GM06990 (cell line): ENCODE measurements around the gene LTO1.

Source experiments
- DNase-seq: peaks from one replicate; pipeline ENCODE4 v3.0.0-alpha.2; 2011; ENCODE audit not compliant: insufficient read length; ENCODE audit errors: extremely low read depth
- H3K27me3 ChIP-seq: replicated peaks from 2 replicates; pipeline ENCODE4 v1.6.0; 2011; ENCODE audit warnings: low read length; ENCODE audit not compliant: control insufficient read depth, insufficient read depth
- H3K36me3 ChIP-seq: 2 replicates; pipeline ENCODE4 v1.5.1; 2011; ENCODE audit warnings: low read length; ENCODE audit not compliant: control insufficient read depth, insufficient read depth
- H3K4me3 ChIP-seq: replicated peaks from 2 replicates; pipeline ENCODE4 v1.5.1; 2011; ENCODE audit warnings: low read depth, mild to moderate bottlenecking, control low read depth, low read length
- TF ChIP-seq, protein P1 (sequence below): IDR thresholded peaks from 2 replicates; pipeline ENCODE4 v1.5.1; 2011; ENCODE audit warnings: low read length, control low read depth, mild to moderate bottlenecking, inconsistent platforms; ENCODE audit not compliant: insufficient read depth, poor library complexity, severe bottlenecking

LTO1 gene

GRCh38 chr11:69643646-69644045 is 31.5 kb downstream of the LTO1 start:
- TF ChIP-seq, protein P1, sequence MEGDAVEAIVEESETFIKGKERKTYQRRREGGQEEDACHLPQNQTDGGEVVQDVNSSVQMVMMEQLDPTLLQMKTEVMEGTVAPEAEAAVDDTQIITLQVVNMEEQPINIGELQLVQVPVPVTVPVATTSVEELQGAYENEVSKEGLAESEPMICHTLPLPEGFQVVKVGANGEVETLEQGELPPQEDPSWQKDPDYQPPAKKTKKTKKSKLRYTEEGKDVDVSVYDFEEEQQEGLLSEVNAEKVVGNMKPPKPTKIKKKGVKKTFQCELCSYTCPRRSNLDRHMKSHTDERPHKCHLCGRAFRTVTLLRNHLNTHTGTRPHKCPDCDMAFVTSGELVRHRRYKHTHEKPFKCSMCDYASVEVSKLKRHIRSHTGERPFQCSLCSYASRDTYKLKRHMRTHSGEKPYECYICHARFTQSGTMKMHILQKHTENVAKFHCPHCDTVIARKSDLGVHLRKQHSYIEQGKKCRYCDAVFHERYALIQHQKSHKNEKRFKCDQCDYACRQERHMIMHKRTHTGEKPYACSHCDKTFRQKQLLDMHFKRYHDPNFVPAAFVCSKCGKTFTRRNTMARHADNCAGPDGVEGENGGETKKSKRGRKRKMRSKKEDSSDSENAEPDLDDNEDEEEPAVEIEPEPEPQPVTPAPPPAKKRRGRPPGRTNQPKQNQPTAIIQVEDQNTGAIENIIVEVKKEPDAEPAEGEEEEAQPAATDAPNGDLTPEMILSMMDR = no peak

DNA sequence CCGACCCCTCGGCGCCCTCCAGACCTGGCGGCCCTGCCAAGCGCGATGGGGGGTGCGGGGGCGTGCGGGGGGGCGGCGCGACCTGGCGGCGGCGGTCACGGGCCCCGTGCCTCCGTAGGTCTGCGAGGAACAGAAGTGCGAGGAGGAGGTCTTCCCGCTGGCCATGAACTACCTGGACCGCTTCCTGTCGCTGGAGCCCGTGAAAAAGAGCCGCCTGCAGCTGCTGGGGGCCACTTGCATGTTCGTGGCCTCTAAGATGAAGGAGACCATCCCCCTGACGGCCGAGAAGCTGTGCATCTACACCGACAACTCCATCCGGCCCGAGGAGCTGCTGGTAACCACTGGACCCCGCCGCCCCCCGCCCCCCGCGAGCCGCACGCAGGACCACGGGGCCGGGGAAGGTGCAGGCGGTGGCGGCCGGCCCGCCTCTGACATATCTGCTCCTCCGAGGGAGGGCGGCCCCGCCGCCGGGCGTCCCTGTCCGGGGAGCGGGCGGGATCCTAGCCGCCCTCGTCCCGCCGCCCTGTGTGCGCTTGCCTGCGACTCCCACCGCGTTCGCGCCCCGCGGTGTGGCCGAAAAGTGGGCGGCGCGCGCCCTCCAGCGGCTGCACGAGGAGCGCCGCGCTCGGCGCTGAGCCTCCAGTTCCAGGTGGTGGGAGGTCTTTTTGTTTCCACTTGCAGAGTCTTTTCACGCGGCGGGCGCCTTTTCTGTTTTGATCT is 32.1 kb downstream of the LTO1 start:
- Histone ChIP-seq H3K27me3 (no peaks in the 10 kb centered on the region; the same call in 1 of the 2 replicates), H3K4me3 (peak overlapping the region; percentile 47), H3K36me3 (no peaks in the 10 kb centered on the region)
- DNase-seq = peak; percentile 75
- TF ChIP-seq, protein P1 = peak; percentile 68

More at GRCh38 chr11:69643646-69644045, 31.5 kb downstream of the LTO1 start:
- DNase-seq = no peak
- Histone ChIP-seq H3K4me3 (no peak overlapping the region), H3K36me3 (no peaks in the 10 kb centered on the region), H3K27me3 (no peaks in the 10 kb centered on the region; the same call in 1 of the 2 replicates)

DNA sequence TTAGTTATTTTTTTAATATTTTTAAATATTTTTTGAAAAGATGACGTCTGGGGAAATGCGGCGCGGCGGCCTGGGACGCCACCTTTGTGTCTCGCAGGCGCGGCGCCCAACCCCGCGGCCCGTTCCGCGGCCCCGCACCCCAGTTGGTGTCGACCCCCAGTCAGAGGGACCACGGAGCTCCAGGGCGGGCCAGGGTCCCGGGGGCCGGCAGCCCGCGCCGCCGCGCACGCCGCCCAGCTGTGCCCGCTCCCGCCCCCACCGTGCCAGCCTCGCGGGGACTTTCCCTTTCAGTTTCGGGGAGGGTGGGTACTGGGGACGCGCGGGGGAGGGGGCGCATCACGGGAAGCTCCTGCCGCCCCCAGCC is 32.6 kb downstream of the LTO1 start:
- Histone ChIP-seq H3K27me3 (no peaks in the 10 kb centered on the region; the same call in 1 of the 2 replicates), H3K36me3 (no peaks in the 10 kb centered on the region), H3K4me3 (peak overlapping the region; percentile 47)
- TF ChIP-seq, protein P1 = no peak
- DNase-seq = no peak

GRCh38 chr11:69641681-69642548 is 33.2 kb downstream of the LTO1 start:
- no peaks in the 10 kb centered on the region; the same call in 1 of the 2 replicates for H3K27me3 ChIP-seq
- no peaks in the 10 kb centered on the region for H3K36me3 ChIP-seq
- TF ChIP-seq, protein P1 = no peak
- peak overlapping the region; percentile 47 for H3K4me3 ChIP-seq
- DNase-seq = no peak

- TF ChIP-seq, protein P1 = peak; percentile 13
- no peak for DNase-seq
Measured at GRCh38 chr11:69640995-69641581, 34.1 kb downstream of the LTO1 start, which contains the start of gene CCND1. TSS of gene CCND1 (plus strand) at chr11:69641156. CDS start at chr11:69641314, 158 bp downstream.

More at GRCh38 chr11:69640995-69641581, 34.1 kb downstream of the LTO1 start, which contains the start of gene CCND1:
- Histone ChIP-seq H3K27me3 (no peaks in the 10 kb centered on the region; the same call in 1 of the 2 replicates), H3K4me3 (peak within 1 kb of the TSS; percentile 47), H3K36me3 (no peaks in the 10 kb centered on the region)
